Astrocyte of the spinal cord (primary cell): ENCODE results near the gene CCDC66.
"Not testable (repeated sequence)": the region's sequence is repeated elsewhere in the genome, so short reads cannot be mapped to it uniquely, and the experiment has no call there.

Experiments
- DNase-seq: peaks from one replicate; pipeline ENCODE4 v3.0.0; 2011; ENCODE audit warnings: low read depth, low spot score
- H3K4me3 ChIP-seq: 2 replicates; pipeline ENCODE4 v1.5.1; 2011; ENCODE audit warnings: low read depth, mild to moderate bottlenecking, low read length, moderate library complexity
- CTCF ChIP-seq: IDR thresholded peaks from 2 replicates; pipeline ENCODE4 v1.5.1; 2012; ENCODE audit warnings: low read depth, mild to moderate bottlenecking, low read length, inconsistent platforms
- in situ Hi-C: cut with HindIII; loops from 2 replicates; pipeline ENCODE4 v1.10.0; 2017; ENCODE audit warnings: low sequenced_read_pairs

Gene CCDC66

GRCh38 chr3:56595975-56596840 is 39.2 kb downstream of the CCDC66 start:
- DNase-seq, result no peak
- no peak overlapping the region for H3K4me3 ChIP-seq
- TF ChIP-seq CTCF, result no peak
- in situ Hi-C loops, result no loop called here

- in situ Hi-C loops, DNase-seq, H3K4me3 ChIP-seq: not testable (repeated sequence)
Measured at GRCh38 chr3:56608479-56608878, 51.5 kb downstream of the CCDC66 start.

- H3K4me3 ChIP-seq, result no peak overlapping the region
- DNase-seq, result no peak
- in situ Hi-C loops, result no loop called here
- no peak for TF ChIP-seq CTCF
Measured at GRCh38 chr3:56610669-56611335, 53.8 kb downstream of the CCDC66 start.

- TF ChIP-seq CTCF, result no peak
- no peak for DNase-seq
- H3K4me3 ChIP-seq, result no peak overlapping the region
- in situ Hi-C loops, result no loop called here
Measured at GRCh38 chr3:56611364-56611763, 54.4 kb downstream of the CCDC66 start.

GRCh38 chr3:56612146-56612545 is 55.2 kb downstream of the CCDC66 start:
- TF ChIP-seq CTCF, result no peak
- no peak overlapping the region for H3K4me3 ChIP-seq
- no peak for DNase-seq
- in situ Hi-C loops, result no loop called here

GRCh38 chr3:56613016-56613415 is 56.0 kb downstream of the CCDC66 start:
- in situ Hi-C loops, result no loop called here
- H3K4me3 ChIP-seq, result no peak overlapping the region
- TF ChIP-seq CTCF, result no peak
- DNase-seq, result no peak

- H3K4me3 ChIP-seq, result no peak overlapping the region
- TF ChIP-seq CTCF, result no peak
- in situ Hi-C loops, result no loop called here
- no peak for DNase-seq
Measured at GRCh38 chr3:56616478-56617006, 59.6 kb downstream of the CCDC66 start.
